Measurements from ENCODE around the gene PLAU.

PLAU gene

DNA sequence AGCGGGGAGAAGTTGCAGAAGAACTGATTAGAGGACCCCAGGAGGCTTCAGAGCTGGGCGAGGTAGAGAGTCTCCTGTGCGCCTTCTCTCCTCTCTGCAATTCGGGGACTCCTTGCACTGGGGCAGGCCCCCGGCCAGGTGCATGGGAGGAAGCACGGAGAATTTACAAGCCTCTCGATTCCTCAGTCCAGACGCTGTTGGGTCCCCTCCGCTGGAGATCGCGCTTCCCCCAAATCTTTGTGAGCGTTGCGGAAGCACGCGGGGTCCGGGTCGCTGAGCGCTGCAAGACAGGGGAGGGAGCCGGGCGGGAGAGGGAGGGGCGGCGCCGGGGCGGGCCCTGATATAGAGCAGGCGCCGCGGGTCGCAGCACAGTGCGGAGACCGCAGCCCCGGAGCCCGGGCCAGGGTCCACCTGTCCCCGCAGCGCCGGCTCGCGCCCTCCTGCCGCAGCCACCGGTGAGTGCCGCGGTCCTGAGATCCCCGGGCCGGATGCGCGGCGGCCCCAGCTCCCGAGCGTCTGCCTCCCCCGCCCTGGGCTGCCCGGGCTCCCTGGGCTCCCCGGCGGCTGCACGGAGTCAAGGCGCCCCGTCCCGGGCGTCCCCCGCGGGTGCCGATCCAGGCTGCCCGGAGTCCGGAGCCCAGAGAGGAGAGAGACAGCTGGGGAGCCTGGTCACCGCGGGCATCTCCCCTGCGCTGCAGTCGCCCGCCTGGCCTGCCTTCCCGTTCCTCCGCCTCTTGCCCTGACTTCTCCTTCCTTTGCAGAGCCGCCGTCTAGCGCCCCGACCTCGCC is at the start of gene PLAU:
Gene PLAU (plus strand): TSS at position 369 of the 789 bp plus-strand sequence. CDS start 424 bp downstream, outside the sequence.
- peak in 1 of 2 donors; percentile 19 for DNase-seq (ENCODE audit: low read depth in 2 of 2)

DNA sequence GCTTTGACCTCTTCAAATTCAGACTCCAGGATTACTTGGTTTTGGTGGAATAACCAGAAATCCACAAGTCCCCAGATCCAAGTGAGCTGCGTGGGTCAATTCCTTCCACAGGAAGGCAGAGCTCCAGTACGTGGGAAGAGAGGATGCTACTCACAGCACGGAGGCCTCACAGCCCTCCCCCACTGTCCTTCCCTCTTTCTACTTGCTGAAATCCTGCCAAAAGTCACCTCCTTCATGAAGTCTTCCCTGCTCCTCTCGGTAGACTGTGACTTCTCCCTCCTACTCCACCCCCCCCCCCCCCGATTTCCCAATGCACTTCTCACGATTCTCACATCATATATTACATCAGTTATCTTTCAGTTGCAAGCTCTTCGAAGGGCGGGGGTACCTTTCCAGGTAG is 48.9 kb upstream of the PLAU start:
- DNase-seq (ENCODE audit: low read depth in 2 of 2): no peak

DNA sequence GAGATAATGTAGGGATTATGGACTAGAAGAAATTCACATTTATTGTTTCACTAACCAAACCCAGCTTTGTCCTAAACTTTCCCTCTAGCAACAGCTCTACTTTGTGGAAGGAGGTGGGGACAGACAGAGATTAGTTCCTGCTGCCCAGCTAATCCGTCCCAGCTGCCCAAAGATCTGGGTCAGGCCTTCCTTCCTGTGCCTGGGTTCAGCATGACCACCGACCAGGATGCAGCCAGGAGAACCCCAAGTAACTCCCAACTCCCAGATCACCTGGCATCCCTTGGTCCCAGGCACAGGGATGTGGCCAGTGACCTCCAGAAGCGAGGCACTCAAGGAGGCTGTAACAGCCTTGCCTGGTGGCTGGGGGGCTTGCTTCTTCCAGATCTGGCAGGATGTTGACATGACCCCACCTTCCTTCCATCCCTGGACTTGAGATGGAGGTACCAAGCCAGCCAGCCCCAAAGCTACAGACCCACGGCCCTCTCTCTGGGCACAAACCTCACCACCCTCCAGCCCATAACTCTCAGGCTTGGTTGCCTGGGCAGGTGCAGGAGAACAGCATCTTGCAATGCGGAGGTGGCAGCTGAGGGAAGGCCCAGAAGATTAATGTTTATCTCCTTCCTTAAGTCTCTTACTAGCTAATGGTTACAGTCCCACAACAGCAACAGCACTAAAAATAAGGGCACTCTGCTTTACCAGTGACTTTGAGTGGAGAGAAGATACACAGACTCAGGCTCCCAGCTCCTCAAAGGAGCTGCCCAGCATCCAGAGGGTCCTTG is 47.7 kb upstream of the PLAU start:
- DNase-seq (ENCODE audit: low read depth in 2 of 2): no peak

DNA sequence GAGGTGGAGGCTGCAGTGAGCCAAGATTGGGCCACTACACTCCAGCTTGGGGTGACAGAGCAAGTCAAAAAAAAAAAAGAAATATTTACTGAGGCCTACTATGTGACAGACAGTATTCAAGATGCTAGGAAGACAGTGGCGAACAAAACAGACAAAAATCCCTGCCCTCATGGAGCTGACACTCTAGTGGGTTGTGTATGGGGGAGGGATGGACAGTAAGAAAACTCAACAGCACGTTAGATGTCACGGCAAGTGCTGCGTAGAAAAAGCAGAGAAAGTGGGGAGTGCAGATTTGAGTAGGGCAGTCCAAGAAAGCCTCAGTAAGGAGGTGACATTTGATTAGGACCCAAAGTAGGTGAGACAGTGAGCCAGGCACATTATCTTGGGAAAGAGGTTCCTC is 46.7 kb upstream of the PLAU start:
- DNase-seq (ENCODE audit: low read depth in 2 of 2): no peak

- no peak for DNase-seq (ENCODE audit: low read depth in 2 of 2)
These were observed 45.8 kb upstream of the PLAU start for GRCh38 chr10:73865107-73865458.

DNA sequence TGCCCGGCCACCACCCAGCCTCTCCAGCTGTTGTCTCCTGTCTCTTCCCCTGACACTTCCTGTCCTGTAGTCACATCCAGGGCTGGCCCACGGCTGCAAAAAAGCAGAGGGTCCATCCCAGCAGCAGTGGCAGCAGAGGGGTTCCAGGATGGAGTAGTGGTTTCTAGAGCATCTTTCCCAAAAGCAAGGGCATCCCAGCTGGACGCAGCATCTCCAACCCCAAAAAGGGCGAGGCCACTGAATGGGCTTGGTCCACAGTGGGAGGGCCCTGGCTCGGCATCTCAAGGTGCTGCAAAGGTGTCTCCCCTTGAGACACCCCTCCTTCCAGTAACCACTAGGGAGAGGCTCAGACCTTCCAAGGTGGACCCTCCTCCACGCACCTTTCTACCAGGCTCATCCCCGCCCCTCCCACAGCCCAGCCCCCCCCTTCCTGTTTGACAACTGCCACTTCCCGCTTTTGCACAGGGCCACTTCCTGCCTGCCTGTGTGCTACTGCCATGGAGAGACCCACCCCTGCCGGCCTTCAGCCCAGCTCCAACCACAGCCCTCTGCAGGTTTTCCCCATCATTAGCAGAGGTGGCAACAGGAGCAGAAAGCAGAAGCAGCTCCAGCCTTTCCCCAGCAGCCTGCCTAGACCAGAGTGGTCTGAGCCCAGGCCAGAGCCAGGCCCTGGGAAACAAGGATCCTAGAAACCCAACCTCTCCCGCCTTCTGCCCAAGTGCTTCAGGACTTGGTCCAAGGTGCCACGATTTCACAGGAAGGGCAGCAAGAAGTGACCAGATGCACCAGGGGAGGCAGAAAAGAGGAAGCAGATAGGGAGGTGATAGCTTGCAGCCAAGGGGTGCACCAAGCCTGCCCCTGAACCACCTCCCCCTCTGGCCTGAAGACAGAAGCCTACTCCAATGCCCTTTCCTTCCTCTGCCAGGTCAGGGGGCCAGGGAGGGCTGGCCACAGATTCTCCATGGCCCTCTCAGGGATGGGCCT is 45.2 kb upstream of the PLAU start:
- DNase-seq (ENCODE audit: low read depth in 2 of 2): peak in 1 of 2 donors; percentile 27

DNA sequence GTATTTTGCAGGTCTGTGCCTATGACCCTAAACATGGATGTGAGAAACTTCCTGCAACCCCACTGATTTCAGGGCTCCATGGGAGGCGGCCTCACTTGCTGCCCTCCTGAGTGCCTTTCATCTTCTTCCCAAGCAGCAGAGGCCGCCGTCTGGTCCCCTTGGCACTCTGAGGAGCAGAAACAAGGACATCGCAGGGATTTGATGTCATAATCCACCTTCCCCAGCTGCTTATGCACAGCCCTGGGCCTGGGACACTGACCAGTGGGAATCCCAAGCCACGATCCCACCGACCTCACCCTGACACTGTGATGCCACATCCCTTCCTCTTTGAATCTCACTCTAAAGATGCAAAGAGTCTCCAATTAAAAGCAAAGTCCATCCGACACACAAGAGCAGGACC is 44.3 kb upstream of the PLAU start:
- no peak for DNase-seq (ENCODE audit: low read depth in 2 of 2)

GRCh38 chr10:73867126-73867807 is 43.7 kb upstream of the PLAU start:
- DNase-seq (ENCODE audit: low read depth in 2 of 2): no peak

GRCh38 chr10:73867871-73868631 is 42.9 kb upstream of the PLAU start:
- DNase-seq (ENCODE audit: low read depth in 2 of 2): no peak

- DNase-seq (ENCODE audit: low read depth in 2 of 2): no peak
These were observed 42.2 kb upstream of the PLAU start for GRCh38 chr10:73868655-73869195.

- DNase-seq (ENCODE audit: low read depth in 2 of 2): no peak
These were observed 39.4 kb upstream of the PLAU start for GRCh38 chr10:73871295-73872189.

DNA sequence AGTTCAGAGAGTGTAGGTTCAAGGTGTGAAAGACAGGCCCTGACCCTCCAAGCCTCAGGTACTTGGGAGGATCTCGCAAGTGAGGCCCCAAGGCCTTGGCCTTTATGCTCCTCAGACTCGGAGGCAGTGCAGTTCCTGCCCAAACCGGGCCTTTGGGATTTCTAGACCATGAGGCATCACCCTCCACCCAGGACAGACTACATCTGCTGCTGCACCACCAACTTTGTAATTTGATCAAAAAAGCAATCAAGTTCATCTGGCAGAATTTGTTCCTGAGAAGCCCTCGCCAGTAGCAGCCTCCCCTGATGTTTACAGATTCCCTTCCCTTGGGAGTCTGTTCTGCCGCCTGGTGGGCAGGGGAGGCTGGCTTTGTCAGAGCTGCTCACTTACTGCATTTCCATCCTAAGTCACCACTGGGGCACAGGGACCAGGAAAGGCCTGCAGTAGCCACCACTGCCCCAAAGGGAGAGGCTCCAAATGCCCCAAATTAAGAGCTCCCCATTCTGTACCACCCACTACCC is 38.7 kb upstream of the PLAU start:
- DNase-seq (ENCODE audit: low read depth in 2 of 2): no peak

DNA sequence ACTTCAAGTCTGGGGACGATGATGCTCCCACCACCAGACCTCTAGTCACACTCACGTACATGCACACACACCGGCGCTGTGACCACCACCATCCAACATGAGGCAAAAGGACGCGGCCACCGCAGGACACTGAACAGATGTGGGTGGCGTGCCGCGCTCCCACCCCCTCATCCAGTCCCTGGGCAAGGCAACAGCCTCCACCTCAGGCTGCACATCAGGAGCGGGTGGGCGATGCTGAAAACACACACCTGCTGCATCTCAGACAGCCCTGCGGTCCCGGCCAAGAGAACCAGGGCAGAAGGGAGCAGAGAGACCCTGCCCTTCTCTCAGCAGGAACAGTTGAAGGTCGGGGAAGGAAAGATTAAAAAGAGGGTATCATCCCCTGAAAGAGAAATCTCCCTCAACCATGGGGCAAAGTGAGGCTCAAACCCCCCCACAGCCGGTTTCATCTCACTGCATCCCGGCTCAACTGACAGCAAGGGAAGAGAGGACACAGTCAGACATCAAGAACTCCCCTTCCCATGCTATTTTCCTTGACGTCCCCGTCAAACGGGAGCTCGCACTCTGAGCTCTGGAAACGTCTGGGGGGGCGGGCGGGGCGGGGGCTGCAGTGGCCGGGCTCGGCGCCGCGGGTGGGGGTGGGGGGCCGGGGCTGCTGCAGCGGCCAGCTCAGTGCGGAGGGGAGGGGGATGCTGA is 37.6 kb upstream of the PLAU start:
- DNase-seq (ENCODE audit: low read depth in 2 of 2): no peak

DNA sequence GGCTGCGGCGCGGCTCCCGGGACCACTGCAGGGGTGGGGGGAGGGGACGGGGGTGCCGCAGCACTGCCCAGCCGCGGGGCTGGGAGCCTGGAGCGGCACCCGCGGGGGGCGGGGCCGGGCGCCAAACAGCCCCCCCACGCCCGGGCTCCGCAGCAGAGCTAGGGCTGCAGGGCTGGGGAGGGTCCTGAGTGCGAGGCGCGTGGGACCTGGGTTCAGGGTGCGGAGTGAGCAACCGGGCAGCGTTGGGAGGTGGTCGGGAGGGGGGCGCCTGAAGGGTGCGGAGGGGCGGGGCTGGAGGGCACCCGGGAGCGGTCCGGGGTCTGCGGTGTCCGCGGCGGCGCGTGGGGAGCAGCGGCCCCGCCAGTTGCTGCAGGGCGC is 37.1 kb upstream of the PLAU start:
- no peak for DNase-seq (ENCODE audit: low read depth in 2 of 2)

DNA sequence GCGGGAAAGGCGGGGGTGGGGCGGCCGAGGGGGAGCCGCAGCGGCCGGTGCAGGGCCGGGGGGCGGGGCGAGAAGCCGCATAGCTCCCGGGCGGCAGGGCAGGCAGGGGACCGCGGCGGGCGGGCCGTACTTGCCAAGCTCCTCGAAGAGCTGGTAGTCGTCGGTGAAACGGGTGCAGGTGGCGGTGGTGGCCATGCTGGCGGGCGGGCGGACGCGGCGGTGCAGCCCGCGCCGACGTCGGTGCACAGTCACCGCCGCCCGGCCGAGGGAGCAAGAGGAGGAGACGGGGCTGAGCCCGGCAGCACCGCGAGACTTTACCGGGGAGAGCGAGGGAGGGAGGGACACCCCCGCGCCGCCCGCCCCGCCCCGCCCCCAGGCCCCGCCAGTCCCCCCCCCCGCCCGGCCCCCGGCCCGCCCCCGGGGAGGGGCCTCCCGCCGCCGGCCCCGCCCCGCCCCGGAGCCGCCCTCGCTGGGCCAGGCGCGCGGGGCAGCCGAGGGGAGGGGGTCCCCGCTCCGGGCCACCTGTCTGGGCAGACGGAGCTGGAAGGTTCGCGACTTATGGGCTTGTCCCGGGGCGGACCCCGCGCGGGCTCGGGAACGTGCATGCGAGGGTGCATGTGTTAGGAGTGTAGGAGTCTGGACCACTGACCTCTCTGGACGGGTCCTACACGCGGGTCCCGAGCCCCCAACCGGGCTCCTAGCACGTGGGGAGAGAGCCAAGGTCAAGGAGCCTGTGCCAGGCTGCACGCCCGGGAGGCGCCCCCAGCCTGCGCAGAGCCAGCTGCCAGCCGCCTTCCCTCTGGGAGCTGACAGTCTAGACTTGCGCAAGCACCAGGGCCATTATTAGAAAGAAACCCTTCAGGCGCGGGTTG is 36.4 kb upstream of the PLAU start, which contains the start of gene CAMK2G:
Gene CAMK2G (minus strand): TSS at position 289 of the 872 bp plus-strand sequence. CDS start 94 bp downstream, at position 195.
- DNase-seq (ENCODE audit: low read depth in 2 of 2): peak; percentile 63 to 68

DNA sequence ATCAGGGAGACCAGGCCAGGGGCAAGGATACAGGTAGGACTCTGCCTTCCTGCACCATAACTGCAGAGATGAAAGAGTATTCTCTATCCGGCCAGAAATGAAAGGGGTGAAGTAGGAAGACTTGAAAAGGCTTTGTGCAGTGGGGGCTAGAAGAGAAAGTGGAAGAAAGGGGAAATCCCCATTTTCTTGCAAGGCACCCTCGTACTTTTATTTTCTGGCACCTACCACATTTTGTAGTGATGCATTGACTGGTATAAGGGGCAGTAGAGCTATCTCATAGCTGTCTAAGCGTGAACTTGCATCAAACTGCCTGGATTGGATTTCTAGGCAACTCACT is 35.8 kb upstream of the PLAU start:
- no peak for DNase-seq (ENCODE audit: low read depth in 2 of 2)

DNA sequence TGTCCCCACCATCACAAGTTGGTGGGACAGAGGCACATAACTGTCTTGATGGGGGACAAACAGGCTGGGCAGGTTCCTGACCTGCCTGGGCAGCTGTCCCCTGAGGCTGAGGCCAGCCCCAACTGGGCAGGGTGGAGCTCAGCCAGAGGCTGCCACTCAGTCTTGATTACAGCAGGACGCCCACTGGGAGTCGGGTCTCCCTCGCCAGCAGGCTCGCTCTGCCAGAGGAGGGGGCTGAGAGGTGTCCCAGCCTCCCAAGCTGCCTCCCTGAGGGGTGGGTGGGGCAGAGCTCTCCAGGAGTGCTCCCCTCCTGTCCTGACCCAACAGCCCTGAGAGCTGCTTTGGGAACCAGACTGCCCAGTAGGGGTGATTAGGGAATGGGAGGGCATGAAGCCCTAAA is 34.8 kb upstream of the PLAU start:
- DNase-seq (ENCODE audit: low read depth in 2 of 2): no peak

GRCh38 chr10:73876566-73876965 is 34.4 kb upstream of the PLAU start:
- DNase-seq (ENCODE audit: low read depth in 2 of 2): no peak
